IPS-18c (cell line): ENCODE data around the gene PPP1R13B.

Source experiments
- H3K4me3 ChIP-seq: 2 replicates; pipeline ENCODE4 v1.7.0; 2013; ENCODE audit warnings: low read depth, mild to moderate bottlenecking, low read length, moderate library complexity; ENCODE audit not compliant: insufficient read depth
- H3K9me3 ChIP-seq: one replicate; pipeline ENCODE4 v1.6.1; 2013; ENCODE audit warnings: mild to moderate bottlenecking, low read length, moderate library complexity; ENCODE audit not compliant: control insufficient read depth, insufficient read depth

The PPP1R13B gene

DNA sequence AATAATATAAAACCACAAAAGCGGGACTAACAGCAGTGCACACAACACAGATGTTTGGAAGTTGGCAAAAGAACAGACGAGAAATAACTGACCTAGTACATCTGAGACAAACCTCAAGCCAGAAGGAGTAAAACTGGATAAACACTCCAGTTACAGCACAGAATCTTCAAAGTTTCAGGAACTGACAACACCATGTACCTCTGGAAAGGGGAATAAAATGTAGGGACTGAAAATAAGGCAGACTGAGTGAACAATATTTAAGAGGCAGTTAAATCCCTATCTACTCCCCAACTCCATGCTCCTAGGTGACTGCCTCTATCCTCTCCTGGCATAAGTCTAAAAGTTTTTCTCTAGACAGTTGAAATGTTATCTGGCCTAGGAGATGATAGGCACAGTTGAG, 73.9 kb downstream of the PPP1R13B start:
- H3K4me3 ChIP-seq, result no peak overlapping the region
- no peaks in the 10 kb centered on the region for H3K9me3 ChIP-seq

DNA sequence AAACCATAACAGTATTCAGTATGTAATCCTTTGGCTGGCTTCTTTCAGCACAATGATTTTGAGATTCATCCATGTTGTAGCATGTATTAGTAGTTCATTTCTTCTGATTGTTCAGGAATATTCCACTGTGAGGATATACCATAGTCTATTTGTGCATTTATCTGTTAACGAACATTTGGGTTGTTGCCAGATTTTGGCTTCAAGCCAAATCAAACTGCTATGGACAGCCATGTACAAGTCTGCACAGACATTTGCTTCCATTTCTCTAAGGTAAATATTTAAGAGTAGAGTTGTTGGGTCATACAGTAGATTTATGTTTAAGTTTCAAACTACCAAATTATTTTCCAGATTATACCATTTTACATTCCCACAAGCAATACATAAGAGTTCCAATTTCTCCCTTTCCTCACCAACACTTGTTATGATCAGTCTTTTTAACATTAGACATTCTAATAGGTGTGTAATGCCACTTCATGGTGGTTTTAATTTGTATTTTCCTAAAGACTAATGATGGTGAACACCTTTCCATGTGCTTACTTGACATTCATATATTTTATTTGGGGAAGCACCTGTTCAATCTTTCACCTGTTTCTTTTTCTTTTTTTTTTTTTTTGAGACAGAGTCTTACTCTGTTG, 75.2 kb downstream of the PPP1R13B start:
- Histone ChIP-seq H3K4me3 (no peak overlapping the region), H3K9me3 (no peaks in the 10 kb centered on the region)

DNA sequence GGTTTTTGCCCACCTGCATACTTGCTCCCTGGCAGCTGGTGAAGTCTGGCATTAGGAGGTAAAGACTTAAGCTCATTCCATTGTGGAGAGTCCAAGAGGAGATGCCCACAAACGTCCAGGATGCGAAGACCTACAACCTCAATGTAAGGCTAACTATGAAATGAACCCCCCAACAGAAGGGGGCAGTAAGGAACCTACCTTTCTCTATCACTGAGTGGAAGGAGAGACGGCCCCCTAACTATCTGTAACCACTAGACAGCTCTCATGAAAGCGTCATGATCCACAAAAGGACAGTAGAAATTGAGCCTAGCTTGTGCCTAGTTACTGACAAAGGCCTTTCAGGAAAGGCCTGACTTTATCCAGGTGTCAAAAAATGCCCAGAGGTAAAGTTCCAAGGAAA, 76.5 kb downstream of the PPP1R13B start:
- Histone ChIP-seq H3K9me3 (no peaks in the 10 kb centered on the region), H3K4me3 (no peak overlapping the region)

DNA sequence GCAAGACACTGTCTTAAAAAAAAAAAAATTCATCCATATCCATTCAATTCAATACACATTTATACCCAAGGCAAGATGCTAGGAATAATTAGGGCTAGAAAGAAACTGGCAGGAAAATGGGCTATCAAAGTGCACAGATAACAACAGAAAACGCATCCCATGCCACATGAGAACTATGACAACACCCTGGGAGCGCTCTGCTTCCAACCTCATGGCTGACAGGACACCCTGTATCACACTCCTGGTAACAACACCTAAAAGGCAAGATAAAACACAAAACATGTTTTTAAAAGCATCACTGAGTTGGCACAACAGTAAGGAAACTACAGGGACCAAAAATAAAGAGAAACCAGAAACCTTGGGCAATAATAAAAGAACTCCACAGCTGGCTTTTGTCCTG, 76.9 kb downstream of the PPP1R13B start:
- Histone ChIP-seq H3K9me3 (no peaks in the 10 kb centered on the region), H3K4me3 (no peak overlapping the region)

DNA sequence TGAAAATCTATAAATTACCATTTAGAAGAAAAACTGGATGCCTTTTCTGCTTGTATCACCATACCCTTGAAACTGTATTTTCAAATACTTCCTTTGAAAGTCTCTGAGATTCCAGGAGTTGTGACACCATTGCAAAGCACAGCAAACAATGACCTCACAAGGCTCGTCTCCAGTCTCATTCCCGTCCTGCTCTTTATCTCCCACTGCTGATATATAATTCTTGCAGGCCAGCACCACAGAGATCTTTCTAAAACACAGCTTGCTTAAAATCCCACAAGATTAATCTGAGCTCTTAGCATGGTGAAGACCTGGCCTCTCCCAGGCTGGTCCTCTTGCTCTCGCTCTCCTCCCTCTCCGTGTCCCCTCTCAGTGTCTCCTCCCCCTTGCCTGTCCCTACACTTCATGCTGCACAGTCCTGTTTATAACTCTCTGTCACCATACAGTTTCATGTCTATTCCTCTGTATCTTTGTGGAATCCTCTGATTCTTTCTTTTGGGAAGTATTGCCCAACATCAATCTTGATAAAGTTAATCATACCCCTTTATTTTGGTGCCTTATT, 80.0 kb downstream of the PPP1R13B start:
- Histone ChIP-seq H3K4me3 (no peak overlapping the region), H3K9me3 (no peaks in the 10 kb centered on the region)

GRCh38 chr14:103765526-103765925, 81.8 kb downstream of the PPP1R13B start:
- H3K9me3 ChIP-seq, result no peaks in the 10 kb centered on the region
- no peak overlapping the region for H3K4me3 ChIP-seq

DNA sequence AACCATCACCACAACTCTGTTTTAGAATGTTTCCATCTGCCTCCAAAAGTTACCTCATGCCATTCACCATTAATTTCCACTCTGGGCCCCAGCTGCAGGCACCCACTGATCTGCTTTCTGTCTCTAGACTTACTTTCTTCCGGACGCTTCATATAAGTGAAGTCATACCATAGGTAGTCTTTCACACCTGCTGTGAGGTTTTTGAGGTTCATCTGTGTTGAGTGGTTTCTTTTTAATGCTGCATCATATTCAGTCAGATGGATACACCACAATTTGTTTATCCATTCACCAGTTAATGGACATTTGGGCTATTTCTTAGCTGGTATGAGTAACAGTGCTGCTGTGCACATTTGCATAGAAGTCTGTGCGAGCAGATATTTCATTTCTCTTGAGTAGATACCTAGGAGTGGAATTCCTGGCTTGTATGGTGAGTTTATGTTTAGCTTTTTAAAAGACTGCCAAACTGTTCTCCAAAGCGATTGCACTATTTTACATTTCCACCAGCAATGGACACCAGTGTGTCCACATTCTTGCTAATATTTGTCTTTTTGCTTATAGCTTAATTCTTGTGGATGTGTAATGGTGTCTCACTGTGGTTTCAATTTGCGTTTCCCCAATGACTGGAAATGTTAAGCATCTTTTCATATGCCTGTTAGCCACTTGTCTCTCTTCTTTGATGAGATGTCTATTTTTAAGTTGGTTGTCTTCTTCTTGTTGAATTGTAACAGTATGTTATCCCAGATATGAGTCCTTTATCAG, 83.5 kb downstream of the PPP1R13B start:
- Histone ChIP-seq H3K4me3 (no peak overlapping the region), H3K9me3 (no peaks in the 10 kb centered on the region)

DNA sequence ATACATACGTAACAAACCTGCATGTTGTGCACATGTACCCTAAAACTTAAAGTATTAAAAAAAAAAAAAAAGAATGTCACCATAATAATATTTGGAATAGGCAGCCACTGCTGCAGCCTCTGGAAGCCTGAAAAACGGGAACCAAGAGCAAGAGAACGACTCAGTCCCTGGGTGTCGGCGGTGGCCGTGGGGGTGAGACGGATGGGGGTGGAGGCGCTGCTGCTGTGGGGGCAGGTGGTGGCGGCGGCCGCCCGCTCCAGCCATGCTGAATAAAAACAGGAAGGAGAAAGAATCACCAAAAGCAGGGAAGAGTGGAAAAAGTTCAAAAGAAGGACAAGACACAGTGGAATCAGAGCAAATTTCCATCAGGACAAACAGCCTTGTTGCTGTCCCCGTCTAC, 84.8 kb downstream of the PPP1R13B start:
- no peak overlapping the region for H3K4me3 ChIP-seq
- H3K9me3 ChIP-seq, result no peaks in the 10 kb centered on the region

DNA sequence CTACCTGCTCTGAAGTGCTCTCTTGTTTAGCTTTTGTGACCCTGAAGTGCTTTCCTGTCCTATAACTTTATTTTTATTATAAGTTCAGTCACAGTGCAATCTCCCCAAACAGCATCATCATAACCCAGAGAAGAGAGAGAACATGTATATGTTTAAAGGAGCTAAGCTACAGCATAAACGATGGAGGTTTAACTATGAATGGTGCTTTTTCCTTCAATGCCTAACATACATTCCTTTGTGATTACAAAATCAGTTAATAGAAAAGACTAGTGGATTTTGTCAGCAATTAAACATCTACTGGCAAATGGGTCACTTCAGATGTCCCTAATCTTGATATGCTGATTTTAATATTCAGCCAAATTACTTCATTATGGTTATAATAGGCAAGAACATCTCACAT, 85.3 kb downstream of the PPP1R13B start:
- no peak overlapping the region for H3K4me3 ChIP-seq

DNA sequence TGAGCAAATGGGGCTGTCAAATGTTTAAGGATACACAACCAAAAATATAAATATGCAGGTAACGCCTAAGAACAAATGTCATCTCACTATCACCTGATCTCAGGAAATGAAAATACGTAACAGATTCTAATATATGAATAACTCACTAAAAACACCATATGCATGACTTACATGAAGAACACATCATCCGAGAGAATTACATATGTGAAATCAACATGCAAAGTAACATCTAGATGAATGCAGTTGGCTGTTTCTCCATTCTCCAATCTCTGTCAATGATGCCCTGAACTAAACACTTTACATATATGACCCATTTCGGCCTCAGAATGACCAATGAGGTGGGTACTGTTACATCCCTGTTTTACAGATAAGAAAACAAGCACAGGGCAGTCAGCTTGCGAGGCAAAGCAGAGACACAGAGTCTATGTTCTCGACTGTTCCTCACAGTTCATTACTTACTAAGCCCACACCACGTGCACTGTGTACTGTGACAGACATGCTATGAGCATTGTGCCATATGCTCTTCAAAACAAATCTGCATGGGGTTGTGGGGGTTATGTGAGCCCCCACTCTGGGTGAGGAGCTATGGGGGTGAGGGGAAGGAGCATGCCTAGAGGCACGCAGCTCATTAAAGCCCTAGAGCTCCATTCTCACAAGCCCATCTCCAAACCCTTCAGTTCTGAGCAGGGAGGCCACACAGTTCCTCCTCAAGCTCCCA, 89.2 kb downstream of the PPP1R13B start:
- H3K4me3 ChIP-seq, result no peak overlapping the region
- H3K9me3 ChIP-seq, result no peaks in the 10 kb centered on the region

More for the DNA sequence above, 85.3 kb downstream of the PPP1R13B start:
- no peaks in the 10 kb centered on the region for H3K9me3 ChIP-seq

DNA sequence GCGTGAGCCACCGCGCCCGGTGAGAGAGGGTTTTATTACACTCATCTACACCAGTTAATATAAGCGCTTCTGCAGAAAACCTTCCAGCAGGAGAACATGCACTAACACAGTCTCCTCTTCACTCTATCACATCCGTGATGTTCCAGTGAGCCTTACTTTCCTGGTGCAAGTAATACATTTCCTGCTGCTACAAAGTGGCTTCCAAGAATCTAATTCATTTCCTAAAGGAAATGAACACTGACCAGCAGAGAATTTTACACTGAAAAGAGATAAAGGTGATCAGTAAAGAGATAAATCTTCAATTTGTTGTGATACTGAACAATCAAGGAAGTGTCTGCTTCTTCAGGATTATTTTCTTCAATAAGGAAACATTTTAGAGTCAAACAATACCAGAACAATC, 92.3 kb downstream of the PPP1R13B start:
- no peaks in the 10 kb centered on the region for H3K9me3 ChIP-seq
- H3K4me3 ChIP-seq, result no peak overlapping the region

GRCh38 chr14:103753774-103754173, 93.6 kb downstream of the PPP1R13B start:
- Histone ChIP-seq H3K9me3 (no peaks in the 10 kb centered on the region), H3K4me3 (no peak overlapping the region)

DNA sequence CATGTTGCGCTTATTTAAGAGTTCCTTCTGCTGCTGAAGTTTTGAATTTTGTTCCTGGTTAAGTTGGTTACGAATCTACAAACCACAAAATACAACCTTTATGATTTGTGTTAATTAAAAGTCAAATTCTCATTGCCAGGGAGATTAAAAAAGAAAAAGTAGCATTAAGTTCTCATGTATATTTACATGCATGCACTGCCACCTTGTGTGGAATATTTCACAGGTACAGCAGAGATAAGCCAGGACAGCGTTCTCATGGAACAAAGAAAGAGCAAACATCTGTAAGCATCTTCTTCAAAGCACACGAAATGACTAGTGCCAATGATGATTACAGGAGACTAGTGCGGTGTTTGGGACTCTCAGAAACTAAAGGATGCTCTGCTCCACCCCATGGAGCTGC, 97.5 kb downstream of the PPP1R13B start:
- H3K4me3 ChIP-seq, result no peak overlapping the region
- no peaks in the 10 kb centered on the region for H3K9me3 ChIP-seq

DNA sequence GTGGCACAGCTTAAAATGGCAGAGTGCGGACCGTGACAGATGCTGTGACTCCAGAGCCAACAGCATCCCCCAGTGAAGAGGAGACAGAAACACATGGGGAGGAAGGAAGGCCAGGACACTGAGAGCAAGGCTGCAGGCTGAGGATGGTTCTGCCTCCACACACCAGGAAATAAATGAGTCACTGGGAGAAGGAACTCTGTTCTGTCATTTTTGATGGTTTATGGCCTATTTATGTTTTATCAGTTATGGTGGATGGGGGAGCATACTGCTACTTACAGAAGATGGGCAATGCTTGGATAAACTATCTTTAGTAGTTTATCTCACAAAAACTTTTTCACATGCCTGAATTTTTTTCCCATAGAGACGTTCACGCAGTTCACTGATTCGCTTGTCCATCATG, 97.9 kb downstream of the PPP1R13B start:
- Histone ChIP-seq H3K4me3 (no peak overlapping the region), H3K9me3 (no peaks in the 10 kb centered on the region)

DNA sequence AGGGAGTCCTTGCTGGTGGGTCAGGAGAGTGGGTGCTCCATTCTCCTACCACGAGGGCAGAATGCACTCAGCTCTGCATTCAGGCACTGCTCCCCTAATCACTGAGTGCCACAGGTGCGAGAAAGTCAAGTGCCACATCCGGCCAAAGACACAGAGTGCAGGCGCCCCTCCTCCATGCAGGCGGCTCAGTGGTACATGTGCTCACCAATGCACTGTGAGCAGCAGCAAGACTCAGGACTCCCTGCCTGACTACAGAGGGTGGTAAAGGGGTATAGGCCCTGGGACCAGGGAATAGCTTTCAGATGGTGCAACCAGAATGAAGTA, 98.9 kb downstream of the PPP1R13B start:
- no peak overlapping the region for H3K4me3 ChIP-seq

GRCh38 chr14:103746701-103747100, 100.7 kb downstream of the PPP1R13B start:
- no peak overlapping the region for H3K4me3 ChIP-seq
- H3K9me3 ChIP-seq, result no peaks in the 10 kb centered on the region

More for the DNA sequence above, 98.9 kb downstream of the PPP1R13B start:
- H3K9me3 ChIP-seq, result no peaks in the 10 kb centered on the region

DNA sequence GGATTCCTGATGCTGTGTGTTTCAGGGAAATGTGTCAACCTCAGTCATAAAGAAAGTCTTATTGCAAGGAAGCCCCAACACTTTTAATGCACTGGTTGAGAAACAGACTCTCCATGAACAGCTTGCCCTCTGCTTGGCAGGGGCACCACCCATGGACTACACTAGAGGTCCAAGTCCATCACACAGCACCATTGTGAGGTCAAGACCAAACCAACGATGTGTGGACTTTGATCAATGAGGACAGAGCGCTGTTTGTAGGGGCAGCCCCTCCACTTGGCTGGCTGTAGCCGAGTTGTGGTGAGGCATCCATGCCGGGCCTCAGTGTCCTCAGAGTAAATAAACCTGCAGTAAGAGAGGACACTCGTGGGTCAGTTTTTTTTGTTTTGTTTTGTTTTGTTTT, 102.0 kb downstream of the PPP1R13B start:
- no peak overlapping the region for H3K4me3 ChIP-seq
- H3K9me3 ChIP-seq, result no peaks in the 10 kb centered on the region
